ENCODE data around the gene TTLL5. TPM values are rescaled to one million over a fixed set of nuclear protein-coding genes. Genes with fewer than 3 reads are reported as not detected.

The TTLL5 gene
- total RNA-seq, 4 donors from 2014 or later = 36.3 to 61.8 (median 36.7) TPM

- Histone ChIP-seq H3K27ac (no peak overlapping the region), H3K27me3 (no peaks in the 10 kb centered on the region), H3K36me3 (peaks cover 0 to 32% (median 0%) of the 10 kb centered on the region in 3 donors), H3K4me1 (peaks cover 0 to 7% (median 0%) of the 10 kb centered on the region in 4 donors), H3K4me3 (no peak overlapping the region), H3K9me3 (no peaks in the 10 kb centered on the region)
- no peak for DNase-seq (ENCODE audit: low spot score in 2 of 2)
- TF ChIP-seq EP300 (IDR thresholded peaks at IDR 0.05) = no peak
- no peak for TF ChIP-seq POLR2A (IDR thresholded peaks at IDR 0.05)
- TF ChIP-seq CTCF (IDR thresholded peaks at IDR 0.05) = no peak
Measured at GRCh38 chr14:75805646-75806045, 144.6 kb downstream of the TTLL5 start.

- DNase-seq (ENCODE audit: low spot score in 2 of 2) = no peak
- Histone ChIP-seq H3K36me3 (peaks cover 0 to 27% (median 0%) of the 10 kb centered on the region in 3 donors), H3K9me3 (no peaks in the 10 kb centered on the region), H3K27me3 (no peaks in the 10 kb centered on the region), H3K4me1 (peaks cover 0 to 7% (median 0%) of the 10 kb centered on the region in 4 donors), H3K4me3 (no peak overlapping the region), H3K27ac (no peak overlapping the region)
- 65 to 72% methylated on average over 2 of the region's 2 CpGs for WGBS, 2 donors
- no peak for TF ChIP-seq EP300 (IDR thresholded peaks at IDR 0.05)
- no peak for TF ChIP-seq POLR2A (IDR thresholded peaks at IDR 0.05)
- TF ChIP-seq CTCF (IDR thresholded peaks at IDR 0.05) = no peak
Measured at GRCh38 chr14:75806352-75806832, 145.3 kb downstream of the TTLL5 start.

GRCh38 chr14:75807667-75808360 lies 146.8 kb downstream of the TTLL5 start:
- H3K9me3 ChIP-seq = no peaks in the 10 kb centered on the region
- no peak for DNase-seq (ENCODE audit: low spot score in 2 of 2)
- H3K27me3 ChIP-seq = no peaks in the 10 kb centered on the region
- peaks cover 0 to 11% (median 0%) of the 10 kb centered on the region in 4 donors for H3K4me1 ChIP-seq
- no peak overlapping the region for H3K4me3 ChIP-seq
- WGBS, 2 donors = 91 to 92% methylated on average over 6 of the region's 6 CpGs
- TF ChIP-seq EP300 (IDR thresholded peaks at IDR 0.05) (no peak), POLR2A (IDR thresholded peaks at IDR 0.05) (no peak), CTCF (IDR thresholded peaks at IDR 0.05) (no peak)
- no peak overlapping the region for H3K27ac ChIP-seq
- peaks cover 0 to 30% (median 0%) of the 10 kb centered on the region in 3 donors for H3K36me3 ChIP-seq

- Histone ChIP-seq H3K4me1 (peaks cover 0 to 4% (median 0%) of the 10 kb centered on the region in 4 donors), H3K4me3 (no peak overlapping the region)
Measured at GRCh38 chr14:75811136-75811829, 150.2 kb downstream of the TTLL5 start.

More at GRCh38 chr14:75811136-75811829, 150.2 kb downstream of the TTLL5 start:
- H3K27ac ChIP-seq = no peak overlapping the region
- 76 to 77% methylated on average over 7 of the region's 7 CpGs for WGBS, 2 donors
- no peaks in the 10 kb centered on the region for H3K9me3 ChIP-seq
- peaks cover 0 to 26% (median 0%) of the 10 kb centered on the region in 3 donors for H3K36me3 ChIP-seq
- TF ChIP-seq CTCF (IDR thresholded peaks at IDR 0.05) = no peak
- no peak for TF ChIP-seq EP300 (IDR thresholded peaks at IDR 0.05)
- TF ChIP-seq POLR2A (IDR thresholded peaks at IDR 0.05) = no peak
- no peaks in the 10 kb centered on the region for H3K27me3 ChIP-seq
- no peak for DNase-seq (ENCODE audit: low spot score in 2 of 2)

All from tibial nerve (tissue), 4 donors.